Kidney epithelial cell (primary cell): ENCODE measurements around the gene KIAA2012. TPM values are rescaled to one million over a fixed set of nuclear protein-coding genes. Genes with fewer than 3 reads are reported as not detected.

Source experiments
- DNase-seq: peaks from one replicate; pipeline ENCODE4 v3.0.0-alpha.2; 2010; ENCODE audit warnings: low read depth
- H3K27me3 ChIP-seq: 2 replicates; pipeline ENCODE4 v1.6.0; 2011; ENCODE audit warnings: low read length; ENCODE audit not compliant: control insufficient read depth, insufficient read depth
- H3K36me3 ChIP-seq: 2 replicates; pipeline ENCODE4 v1.5.1; 2011; ENCODE audit warnings: low read length; ENCODE audit not compliant: control insufficient read depth, insufficient read depth
- H3K4me3 ChIP-seq: 2 replicates; pipeline ENCODE4 v1.5.1; 2011; ENCODE audit warnings: low read depth, mild to moderate bottlenecking, control low read depth, low read length
- total RNA-seq: library from RNA; depleted of rRNA; stranded (reverse); fragments of >200 nt; gene quantifications from 2 replicates; pipeline ENCODE4 v1.2.3, GENCODE V29; 2015
- TF ChIP-seq, protein P1 (sequence below): IDR thresholded peaks from 2 replicates; pipeline ENCODE4 v1.5.1; 2011; ENCODE audit warnings: mild to moderate bottlenecking, moderate library complexity, low read length, control low read depth, inconsistent platforms; ENCODE audit not compliant: insufficient read depth, poor library complexity, severe bottlenecking

The KIAA2012 gene
- total RNA-seq, 1 donor from 2014 or later: not detected

DNA sequence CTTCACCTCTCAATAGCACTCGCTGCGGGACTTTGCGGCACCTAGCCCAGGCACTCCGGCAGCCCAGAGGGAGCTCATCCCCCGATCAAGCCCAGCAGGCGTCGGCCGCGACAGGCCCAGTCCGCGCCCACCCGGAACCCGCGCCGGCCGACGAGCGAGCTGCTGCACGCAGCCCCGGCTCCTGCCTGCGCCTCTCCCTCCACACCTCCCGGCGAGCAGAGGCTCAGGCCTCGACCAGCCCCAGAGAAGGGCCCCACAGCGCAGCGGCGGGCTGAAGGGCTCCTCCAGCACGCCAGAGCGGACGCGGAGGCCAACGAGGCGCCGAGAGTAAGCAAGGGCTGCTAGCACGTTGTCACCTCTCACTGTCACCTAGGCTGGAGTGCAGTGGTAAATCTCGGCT is 63.5 kb downstream of the KIAA2012 start:
- TF ChIP-seq, protein P1, sequence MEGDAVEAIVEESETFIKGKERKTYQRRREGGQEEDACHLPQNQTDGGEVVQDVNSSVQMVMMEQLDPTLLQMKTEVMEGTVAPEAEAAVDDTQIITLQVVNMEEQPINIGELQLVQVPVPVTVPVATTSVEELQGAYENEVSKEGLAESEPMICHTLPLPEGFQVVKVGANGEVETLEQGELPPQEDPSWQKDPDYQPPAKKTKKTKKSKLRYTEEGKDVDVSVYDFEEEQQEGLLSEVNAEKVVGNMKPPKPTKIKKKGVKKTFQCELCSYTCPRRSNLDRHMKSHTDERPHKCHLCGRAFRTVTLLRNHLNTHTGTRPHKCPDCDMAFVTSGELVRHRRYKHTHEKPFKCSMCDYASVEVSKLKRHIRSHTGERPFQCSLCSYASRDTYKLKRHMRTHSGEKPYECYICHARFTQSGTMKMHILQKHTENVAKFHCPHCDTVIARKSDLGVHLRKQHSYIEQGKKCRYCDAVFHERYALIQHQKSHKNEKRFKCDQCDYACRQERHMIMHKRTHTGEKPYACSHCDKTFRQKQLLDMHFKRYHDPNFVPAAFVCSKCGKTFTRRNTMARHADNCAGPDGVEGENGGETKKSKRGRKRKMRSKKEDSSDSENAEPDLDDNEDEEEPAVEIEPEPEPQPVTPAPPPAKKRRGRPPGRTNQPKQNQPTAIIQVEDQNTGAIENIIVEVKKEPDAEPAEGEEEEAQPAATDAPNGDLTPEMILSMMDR: no peak
- no peak for DNase-seq
- no peak overlapping the region for H3K4me3 ChIP-seq
- no peaks in the 10 kb centered on the region for H3K27me3 ChIP-seq
- H3K36me3 ChIP-seq: no peaks in the 10 kb centered on the region

DNA sequence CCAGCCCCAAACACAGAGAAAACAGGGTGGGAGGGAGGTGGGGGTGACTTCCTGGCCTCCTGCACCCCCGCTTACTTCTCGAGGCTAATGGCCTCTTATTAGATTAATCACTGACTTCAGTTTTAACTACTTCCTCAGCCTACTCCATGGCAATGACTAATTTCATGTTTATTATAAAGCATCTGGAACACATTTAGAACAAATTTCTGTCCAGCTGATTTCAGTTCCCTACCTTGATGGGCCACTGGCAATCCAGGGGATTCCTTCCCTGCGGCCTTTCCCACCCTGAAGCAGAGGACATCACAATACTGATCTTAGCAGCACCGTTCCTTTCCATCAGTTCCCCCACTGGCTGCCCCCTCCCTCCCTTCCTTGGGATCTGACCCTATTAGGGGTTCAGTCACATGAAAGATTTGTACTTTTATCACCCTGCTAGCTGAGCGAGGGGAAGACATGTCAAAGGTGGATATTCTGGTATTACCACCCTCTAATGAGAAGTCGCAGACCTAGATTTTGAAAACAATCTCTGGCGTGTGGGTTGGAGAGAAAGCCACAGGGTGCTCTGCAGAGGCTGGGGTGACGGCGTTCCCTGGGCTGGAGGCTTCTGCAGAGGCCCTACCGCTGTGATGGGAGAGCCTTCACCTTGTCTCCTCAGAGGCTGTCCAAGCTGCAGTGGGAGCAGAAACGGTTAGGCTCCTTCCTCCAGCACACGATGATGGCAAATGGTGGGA is 67.6 kb downstream of the KIAA2012 start:
- H3K4me3 ChIP-seq: no peak overlapping the region
- no peak for DNase-seq
- H3K27me3 ChIP-seq: no peaks in the 10 kb centered on the region
- TF ChIP-seq, protein P1: no peak
- H3K36me3 ChIP-seq: no peaks in the 10 kb centered on the region

DNA sequence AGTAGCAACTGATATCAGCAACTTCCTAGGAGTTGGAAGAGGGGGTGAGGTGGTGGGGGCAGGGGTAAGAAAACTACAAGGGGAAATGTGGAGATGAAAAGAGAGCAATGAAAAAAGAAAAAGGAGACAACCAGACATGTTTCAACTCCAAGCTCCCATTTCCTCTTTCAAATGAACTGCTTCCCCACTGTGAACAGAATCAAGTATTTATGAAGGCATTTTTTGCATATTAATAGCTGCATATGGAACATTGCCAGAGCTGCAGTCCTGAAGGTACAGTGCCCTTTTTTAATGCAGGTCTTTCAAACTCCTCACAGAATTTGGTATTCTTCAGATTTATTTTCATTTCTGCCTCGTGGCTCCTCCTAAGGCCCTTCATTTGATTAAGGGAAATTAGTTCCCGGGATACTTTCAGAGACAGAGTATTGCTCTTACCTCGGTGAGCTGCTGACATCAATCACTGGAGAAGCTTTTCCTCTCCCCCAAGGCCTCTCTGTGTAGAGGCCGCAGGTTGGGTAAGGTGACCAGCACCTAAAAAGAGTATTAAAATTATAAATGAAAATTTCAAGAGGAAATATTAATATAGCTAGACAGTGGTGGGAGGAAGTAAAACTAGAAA is 68.4 kb downstream of the KIAA2012 start:
- TF ChIP-seq, protein P1: no peak
- no peaks in the 10 kb centered on the region for H3K27me3 ChIP-seq

DNA sequence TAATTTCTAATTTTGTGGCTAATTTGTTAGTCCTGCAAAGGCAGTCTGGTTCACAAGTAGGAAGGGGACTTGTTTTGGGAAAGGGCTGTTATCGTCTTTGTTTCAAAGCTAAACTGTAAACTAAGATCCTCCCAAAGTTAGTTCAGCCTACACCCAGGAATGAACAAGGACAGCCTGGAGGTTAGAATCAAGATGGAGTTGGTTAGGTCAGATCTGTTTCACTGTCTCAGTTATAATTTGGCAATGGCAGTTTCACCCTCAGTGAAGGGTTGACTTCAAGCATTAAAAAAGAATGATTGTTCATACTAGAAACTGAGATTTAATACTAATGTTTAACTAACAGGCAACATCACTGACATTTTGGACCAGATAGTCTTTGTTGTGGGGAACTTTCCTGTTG is 69.5 kb downstream of the KIAA2012 start:
- TF ChIP-seq, protein P1: no peak
- DNase-seq: no peak
- Histone ChIP-seq H3K4me3 (no peak overlapping the region), H3K36me3 (no peaks in the 10 kb centered on the region), H3K27me3 (no peaks in the 10 kb centered on the region)

More for the DNA sequence above, 68.4 kb downstream of the KIAA2012 start:
- Histone ChIP-seq H3K4me3 (no peak overlapping the region), H3K36me3 (no peaks in the 10 kb centered on the region)
- DNase-seq: no peak

DNA sequence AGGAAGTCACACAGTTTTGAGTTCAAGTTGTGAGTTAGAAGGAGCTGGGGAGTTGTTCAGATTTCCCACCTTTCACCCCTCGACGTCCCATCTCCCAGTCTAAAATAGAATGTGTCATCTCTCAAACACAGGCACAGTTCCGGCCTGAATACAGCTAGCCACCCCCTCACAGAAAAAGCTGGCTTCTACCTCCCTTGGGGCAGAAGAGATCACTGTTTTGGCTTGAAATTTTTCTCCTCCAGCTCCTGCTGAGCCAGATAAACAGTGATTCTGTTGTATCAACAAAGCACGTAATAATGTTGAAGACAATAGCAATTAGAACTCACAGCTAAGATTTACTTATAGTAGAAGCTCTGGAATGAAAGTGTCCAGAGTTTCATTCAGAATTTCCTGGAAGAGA is 74.7 kb downstream of the KIAA2012 start:
- no peaks in the 10 kb centered on the region for H3K27me3 ChIP-seq
- TF ChIP-seq, protein P1: no peak
- no peak overlapping the region for H3K4me3 ChIP-seq
- no peak for DNase-seq
- no peaks in the 10 kb centered on the region for H3K36me3 ChIP-seq
